ENCODE results near the gene SLC39A11.

DNA sequence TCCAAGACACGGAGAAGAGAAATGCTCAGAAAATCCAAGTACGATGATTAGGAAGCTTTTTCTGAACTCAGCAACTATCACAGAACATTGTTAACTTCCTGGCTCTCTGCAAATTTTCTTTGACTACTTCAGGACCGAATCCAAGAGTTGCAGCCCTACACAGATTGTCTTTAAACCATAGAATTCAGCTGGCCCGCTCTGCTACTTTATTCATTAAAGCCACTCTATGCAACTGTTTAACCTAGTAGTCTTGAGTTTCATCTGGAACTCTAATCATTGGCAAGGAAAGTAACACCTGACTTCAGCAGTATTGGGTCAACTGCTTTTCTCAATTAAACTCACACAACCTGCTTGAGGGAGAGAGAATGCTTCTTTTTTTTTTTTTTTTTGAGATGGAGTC lies 210.1 kb downstream of the SLC39A11 start:
- TF ChIP-seq POLR2AphosphoS5 (IDR thresholded peaks at IDR 0.05) = no peak
- TF ChIP-seq, protein P1, sequence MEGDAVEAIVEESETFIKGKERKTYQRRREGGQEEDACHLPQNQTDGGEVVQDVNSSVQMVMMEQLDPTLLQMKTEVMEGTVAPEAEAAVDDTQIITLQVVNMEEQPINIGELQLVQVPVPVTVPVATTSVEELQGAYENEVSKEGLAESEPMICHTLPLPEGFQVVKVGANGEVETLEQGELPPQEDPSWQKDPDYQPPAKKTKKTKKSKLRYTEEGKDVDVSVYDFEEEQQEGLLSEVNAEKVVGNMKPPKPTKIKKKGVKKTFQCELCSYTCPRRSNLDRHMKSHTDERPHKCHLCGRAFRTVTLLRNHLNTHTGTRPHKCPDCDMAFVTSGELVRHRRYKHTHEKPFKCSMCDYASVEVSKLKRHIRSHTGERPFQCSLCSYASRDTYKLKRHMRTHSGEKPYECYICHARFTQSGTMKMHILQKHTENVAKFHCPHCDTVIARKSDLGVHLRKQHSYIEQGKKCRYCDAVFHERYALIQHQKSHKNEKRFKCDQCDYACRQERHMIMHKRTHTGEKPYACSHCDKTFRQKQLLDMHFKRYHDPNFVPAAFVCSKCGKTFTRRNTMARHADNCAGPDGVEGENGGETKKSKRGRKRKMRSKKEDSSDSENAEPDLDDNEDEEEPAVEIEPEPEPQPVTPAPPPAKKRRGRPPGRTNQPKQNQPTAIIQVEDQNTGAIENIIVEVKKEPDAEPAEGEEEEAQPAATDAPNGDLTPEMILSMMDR (IDR thresholded peaks at IDR 0.05) = no peak
- TF ChIP-seq POLR2A (IDR thresholded peaks at IDR 0.05) = no peak
- TF ChIP-seq EP300 (IDR thresholded peaks at IDR 0.05) = no peak

Data from upper lobe of left lung (tissue), 4 donors.